ENCODE results near the gene GRID2IP. TPM values are rescaled to one million over a fixed set of nuclear protein-coding genes. Genes with fewer than 3 reads are reported as not detected.
"Not testable (repeated sequence)": the region's sequence is repeated elsewhere in the genome, so short reads cannot be mapped to it uniquely, and the experiment has no call there.

The GRID2IP gene
- total RNA-seq, 2 donors from 2014 or later = 0.37 to 0.45 TPM

DNA sequence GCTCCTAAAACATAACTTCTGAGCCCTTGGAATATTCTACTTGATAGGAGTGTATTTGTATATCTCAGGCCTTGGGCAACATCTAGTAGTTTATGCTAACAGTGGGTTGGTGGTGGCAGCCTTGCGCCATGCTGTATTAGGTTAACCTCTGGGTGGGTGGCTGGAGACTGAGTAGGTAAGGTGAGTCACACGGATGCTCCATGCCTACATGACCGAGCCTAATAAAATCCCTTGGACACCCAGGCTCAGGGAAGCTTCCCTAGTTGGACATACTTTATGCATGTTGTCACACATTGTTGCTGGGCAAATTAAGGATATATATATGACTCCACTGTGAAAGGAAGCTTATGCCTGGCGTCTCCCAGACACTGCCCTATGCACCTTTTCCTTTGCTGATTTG lies 97.5 kb downstream of the GRID2IP start:
- intact Hi-C loops (cut with DNase I) = no loop called here
- TF ChIP-seq, protein P1, sequence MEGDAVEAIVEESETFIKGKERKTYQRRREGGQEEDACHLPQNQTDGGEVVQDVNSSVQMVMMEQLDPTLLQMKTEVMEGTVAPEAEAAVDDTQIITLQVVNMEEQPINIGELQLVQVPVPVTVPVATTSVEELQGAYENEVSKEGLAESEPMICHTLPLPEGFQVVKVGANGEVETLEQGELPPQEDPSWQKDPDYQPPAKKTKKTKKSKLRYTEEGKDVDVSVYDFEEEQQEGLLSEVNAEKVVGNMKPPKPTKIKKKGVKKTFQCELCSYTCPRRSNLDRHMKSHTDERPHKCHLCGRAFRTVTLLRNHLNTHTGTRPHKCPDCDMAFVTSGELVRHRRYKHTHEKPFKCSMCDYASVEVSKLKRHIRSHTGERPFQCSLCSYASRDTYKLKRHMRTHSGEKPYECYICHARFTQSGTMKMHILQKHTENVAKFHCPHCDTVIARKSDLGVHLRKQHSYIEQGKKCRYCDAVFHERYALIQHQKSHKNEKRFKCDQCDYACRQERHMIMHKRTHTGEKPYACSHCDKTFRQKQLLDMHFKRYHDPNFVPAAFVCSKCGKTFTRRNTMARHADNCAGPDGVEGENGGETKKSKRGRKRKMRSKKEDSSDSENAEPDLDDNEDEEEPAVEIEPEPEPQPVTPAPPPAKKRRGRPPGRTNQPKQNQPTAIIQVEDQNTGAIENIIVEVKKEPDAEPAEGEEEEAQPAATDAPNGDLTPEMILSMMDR (IDR thresholded peaks at IDR 0.05) = no peak

DNA sequence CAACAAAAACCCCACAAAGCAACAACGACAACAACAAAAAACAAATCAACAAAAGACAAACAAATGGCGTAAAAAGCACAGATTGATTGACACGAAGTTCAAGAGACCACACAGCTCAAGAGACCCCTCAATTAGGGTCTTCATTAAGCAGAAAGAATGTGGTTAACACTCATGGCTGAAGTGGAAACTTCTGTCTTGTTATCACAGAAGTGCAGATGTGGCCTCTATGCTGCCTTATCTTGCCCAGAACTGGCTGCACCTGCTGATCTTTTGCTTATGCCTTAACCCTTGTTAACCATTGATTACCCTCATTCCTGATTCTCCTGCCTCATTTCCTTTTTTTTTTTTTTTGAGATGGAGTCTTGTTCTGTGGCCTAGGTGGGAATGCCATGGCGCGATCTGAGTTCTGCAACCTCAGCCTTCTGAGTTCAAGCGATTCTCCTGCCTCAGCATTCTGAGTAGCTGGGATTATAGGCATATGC lies 100.0 kb downstream of the GRID2IP start:
- no peaks in the 10 kb centered on the region for H3K36me3 ChIP-seq
- DNase-seq = no peak
- intact Hi-C loops (cut with DNase I) = no loop called here
- H3K9ac ChIP-seq (ENCODE audit: low read depth in 2 of 2, low read length in 2 of 2) = no peak overlapping the region
- TF ChIP-seq, protein P1 (IDR thresholded peaks at IDR 0.05) = no peak
- H3K9me3 ChIP-seq = no peaks in the 10 kb centered on the region
- no peaks in the 10 kb centered on the region for H3K4me1 ChIP-seq
- no peak overlapping the region for H3K4me3 ChIP-seq
- no peaks in the 10 kb centered on the region for H3K27me3 ChIP-seq
- H3K27ac ChIP-seq = no peak overlapping the region

More for the DNA sequence above, 97.5 kb downstream of the GRID2IP start:
- H3K9me3 ChIP-seq = no peaks in the 10 kb centered on the region
- no peak overlapping the region for H3K4me3 ChIP-seq
- H3K9ac ChIP-seq (ENCODE audit: low read depth in 2 of 2, low read length in 2 of 2) = no peak overlapping the region
- no peaks in the 10 kb centered on the region for H3K36me3 ChIP-seq
- DNase-seq = no peak
- H3K27me3 ChIP-seq = no peaks in the 10 kb centered on the region
- no peak overlapping the region for H3K27ac ChIP-seq
- H3K4me1 ChIP-seq = no peaks in the 10 kb centered on the region

DNA sequence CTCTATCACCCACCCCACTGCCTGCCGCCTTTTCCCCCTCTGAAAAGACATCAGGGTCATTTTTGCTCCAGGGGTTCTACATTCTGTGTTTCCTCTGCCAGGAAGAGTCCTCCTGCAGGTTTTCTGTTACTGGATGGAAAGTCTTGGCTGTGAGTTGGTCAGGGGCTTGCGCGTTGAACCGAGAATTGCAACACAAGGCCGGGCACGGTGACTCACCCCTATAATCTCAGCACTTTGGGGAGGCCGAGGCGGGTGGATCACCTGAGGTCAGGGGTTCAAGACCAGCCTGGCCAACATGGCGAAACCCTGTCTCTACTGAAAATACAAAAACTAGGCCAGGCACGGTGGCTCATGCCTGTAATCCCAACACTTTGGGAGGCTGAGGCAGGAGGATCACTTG lies 100.7 kb downstream of the GRID2IP start:
- H3K27ac ChIP-seq; H3K4me3 ChIP-seq; H3K4me1 ChIP-seq; H3K36me3 ChIP-seq; intact Hi-C loops (cut with DNase I); H3K9ac ChIP-seq (ENCODE audit: low read depth in 2 of 2, low read length in 2 of 2); H3K9me3 ChIP-seq; H3K27me3 ChIP-seq; DNase-seq: not testable (repeated sequence)

DNA sequence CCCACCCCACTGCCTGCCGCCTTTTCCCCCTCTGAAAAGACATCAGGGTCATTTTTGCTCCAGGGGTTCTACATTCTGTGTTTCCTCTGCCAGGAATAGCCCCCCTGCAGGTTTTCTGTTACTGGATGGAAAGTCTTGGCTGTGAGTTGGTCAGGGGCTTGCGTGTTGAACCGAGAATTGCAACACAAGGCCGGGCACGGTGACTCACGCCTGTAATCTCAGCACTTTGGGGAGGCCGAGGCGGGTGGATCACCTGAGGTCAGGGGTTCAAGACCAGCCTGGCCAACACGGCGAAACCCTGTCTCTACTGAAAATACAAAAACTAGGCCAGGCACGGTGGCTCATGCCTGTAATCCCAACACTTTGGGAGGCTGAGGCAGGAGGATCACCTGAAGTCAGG lies 101.4 kb downstream of the GRID2IP start:
- H3K36me3 ChIP-seq; H3K4me1 ChIP-seq; DNase-seq; H3K27ac ChIP-seq; H3K9me3 ChIP-seq; H3K9ac ChIP-seq (ENCODE audit: low read depth in 2 of 2, low read length in 2 of 2); H3K4me3 ChIP-seq; intact Hi-C loops (cut with DNase I); H3K27me3 ChIP-seq: not testable (repeated sequence)

DNA sequence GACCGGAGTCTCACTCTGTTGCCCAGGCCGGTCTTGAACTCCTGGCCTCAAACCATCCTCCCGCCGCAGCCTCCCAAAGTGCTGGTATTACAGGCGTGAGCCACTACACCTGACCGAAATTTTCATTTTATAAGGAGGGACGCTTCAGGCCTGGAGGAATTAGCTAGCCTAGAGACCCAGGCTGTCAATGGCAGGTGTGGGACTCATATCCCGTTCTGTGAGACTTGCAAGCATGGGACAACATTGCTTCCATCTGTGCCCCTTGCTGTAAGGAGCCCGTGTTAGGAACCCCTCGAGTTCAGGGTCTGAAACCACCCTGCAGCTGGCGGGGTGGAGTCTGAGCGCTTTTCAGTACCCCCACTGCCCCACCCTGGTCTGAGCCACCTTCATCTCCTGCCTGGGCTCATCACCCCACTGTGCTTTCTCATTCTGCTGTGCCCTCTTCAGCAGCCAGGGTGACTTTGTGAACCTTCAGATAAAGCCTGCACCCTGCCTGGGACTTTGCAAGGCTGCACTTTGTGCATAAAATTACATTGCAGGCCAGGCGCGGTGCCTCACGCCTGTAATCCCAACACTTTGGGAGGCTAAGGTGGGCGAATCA lies 102.2 kb downstream of the GRID2IP start:
- no peaks in the 10 kb centered on the region for H3K36me3 ChIP-seq
- H3K9ac ChIP-seq (ENCODE audit: low read depth in 2 of 2, low read length in 2 of 2) = peak overlapping the region in 1 of 2 donors; percentile 34
- H3K27ac ChIP-seq = peak overlapping the region; percentile 74
- DNase-seq = no peak
- no peak overlapping the region for H3K4me3 ChIP-seq
- H3K4me1 ChIP-seq = no peaks in the 10 kb centered on the region
- no peaks in the 10 kb centered on the region for H3K27me3 ChIP-seq
- TF ChIP-seq, protein P1 (IDR thresholded peaks at IDR 0.05) = no peak
- H3K9me3 ChIP-seq = no peaks in the 10 kb centered on the region
- intact Hi-C loops (cut with DNase I) = no loop called here

DNA sequence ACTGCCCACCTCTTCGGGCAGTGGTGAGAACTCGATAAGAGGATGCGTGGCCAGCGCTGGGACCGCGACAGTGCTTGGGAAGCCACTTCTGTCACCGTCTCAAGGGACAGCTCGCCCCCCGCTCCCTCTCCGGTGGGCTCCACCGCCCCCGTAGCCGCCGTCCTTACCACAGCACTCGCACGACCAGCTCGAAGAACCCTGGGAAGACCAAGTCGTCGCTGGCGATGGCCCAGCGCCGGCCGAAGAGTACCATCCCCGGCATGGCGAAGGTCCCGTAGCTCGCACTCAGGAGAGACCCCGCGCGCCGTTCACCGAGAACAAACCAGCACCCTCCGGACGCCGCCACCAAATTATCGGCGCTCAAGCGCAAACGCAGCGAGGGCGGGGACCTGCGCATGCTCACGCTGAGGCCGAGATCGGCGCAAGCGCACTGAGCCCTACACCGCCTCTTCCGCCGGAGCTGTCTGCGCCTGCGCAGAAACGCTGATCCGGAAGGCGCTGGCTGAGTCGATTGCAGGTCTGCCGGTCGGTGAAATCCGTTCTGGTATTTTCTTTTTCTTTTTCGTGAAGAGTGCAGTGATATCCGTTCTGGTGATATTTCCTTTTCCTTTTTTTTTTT lies 103.6 kb downstream of the GRID2IP start, which contains the start of gene DAGLB:
TSS of gene DAGLB (minus strand) at position 374 of the 619 bp plus-strand sequence. CDS start at position 262, 112 bp downstream.
- Histone ChIP-seq H3K9me3 (no peaks in the 10 kb centered on the region), H3K4me3 (peak within 1 kb of the TSS; percentile 92), H3K9ac (ENCODE audit: low read depth in 2 of 2, low read length in 2 of 2) (peak within 1 kb of the TSS; percentile 90 to 95), H3K27me3 (no peaks in the 10 kb centered on the region), H3K27ac (peak within 1 kb of the TSS; percentile 74), H3K36me3 (no peaks in the 10 kb centered on the region), H3K4me1 (no peaks in the 10 kb centered on the region)
- intact Hi-C loops (cut with DNase I) = no loop called here
- DNase-seq = peak; percentile 94
- TF ChIP-seq, protein P1 (IDR thresholded peaks at IDR 0.05) = no peak

Other genes with a start within 250 kb of the GRID2IP start
- 10 to 100 TPM in 1 of 2 donors, 1 to 10 TPM in 1; 9.3 to 15.7 TPM for gene FAM220A, start 202.5 kb downstream of the GRID2IP start, total RNA-seq
- 100 to 1,000 TPM; 384 to 417 TPM for gene RAC1, start 176.9 kb downstream of the GRID2IP start, total RNA-seq
- 10 to 100 TPM; 15.6 to 26.5 TPM for gene DAGLB, start 103.5 kb downstream of the GRID2IP start, total RNA-seq
- gene KDELR2, start 67.3 kb downstream of the GRID2IP start, total RNA-seq = 100 to 1,000 TPM; 228 to 278 TPM
- gene ZDHHC4, start 26.0 kb upstream of the GRID2IP start, total RNA-seq = 10 to 100 TPM; 34.8 to 40.1 TPM
- 10 to 100 TPM; 16.9 to 26.8 TPM for gene INTS15, start 38.6 kb upstream of the GRID2IP start, total RNA-seq
- 1 to 10 TPM in 1 of 2 donors, under 1 TPM in 1; 0.91 to 2.2 TPM for gene ZNF853, start 64.1 kb upstream of the GRID2IP start, total RNA-seq
- gene ZNF316, start 85.9 kb upstream of the GRID2IP start, total RNA-seq = 10 to 100 TPM; 16.1 to 23.9 TPM
- gene ZNF12, start 155.5 kb upstream of the GRID2IP start, total RNA-seq = 10 to 100 TPM; 20.9 to 22.0 TPM
- gene RSPH10B2, start 202.6 kb upstream of the GRID2IP start, total RNA-seq = under 1 TPM in 1 of 2 donors, not detected in 1; 0.42 TPM